ENCODE measurements around the gene CSTF2. TPM values are rescaled to one million over a fixed set of nuclear protein-coding genes. Genes with fewer than 3 reads are reported as not detected.

CSTF2 gene
- total RNA-seq, 1 donor from 2014 or later, result 9.3 TPM

DNA sequence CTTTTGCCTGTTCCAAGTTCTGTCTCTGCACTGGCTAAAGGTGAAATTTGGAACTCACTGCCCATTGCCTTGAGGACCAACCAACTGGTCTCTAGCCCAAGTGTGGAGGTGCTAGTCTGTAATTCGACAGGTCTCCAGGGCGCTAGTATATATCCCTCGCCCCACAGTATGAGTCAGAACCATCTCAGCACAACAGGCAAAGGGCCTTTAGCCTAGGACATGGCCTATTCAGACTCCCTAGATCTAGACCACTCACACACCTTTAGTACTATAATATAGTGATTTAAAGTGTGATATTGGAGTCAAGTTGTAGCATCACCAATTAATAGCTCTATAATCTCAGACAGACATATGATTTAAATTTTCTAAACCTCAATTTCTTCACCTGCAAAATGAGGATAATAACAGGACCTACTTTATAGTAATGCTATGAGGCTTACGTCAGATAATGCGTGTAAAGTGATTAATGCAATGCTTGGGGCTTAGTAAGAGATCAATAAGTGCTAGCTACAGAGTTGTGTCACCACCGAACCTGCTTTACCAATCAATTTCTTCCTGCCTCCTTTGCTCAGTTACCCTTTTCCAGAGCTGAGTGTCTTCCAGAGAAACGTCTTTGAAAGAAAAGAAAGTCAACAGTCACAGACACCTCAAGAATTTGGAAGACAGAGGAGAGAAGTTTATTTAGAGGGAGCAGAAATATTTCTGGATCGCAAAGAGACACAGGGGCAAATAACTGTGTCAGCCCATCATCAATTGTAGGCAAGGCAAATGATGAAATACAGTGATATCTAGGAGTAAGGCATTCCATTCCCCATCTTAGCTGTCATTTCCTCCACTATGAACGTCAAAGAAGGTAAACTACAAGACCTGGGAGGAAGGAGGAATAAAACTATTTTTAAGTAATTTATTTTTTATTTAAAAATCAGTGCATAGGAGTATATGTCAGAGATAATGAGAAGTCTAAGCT lies 51.7 kb downstream of the CSTF2 start:
- H3K27me3 ChIP-seq, result no peaks in the 10 kb centered on the region
- no peak for DNase-seq (ENCODE audit: extremely low spot score in 2 of 2)
- no peak overlapping the region for H3K4me3 ChIP-seq
- no peaks in the 10 kb centered on the region for H3K9me3 ChIP-seq
- H3K36me3 ChIP-seq, result no peaks in the 10 kb centered on the region
- H3K27ac ChIP-seq, result no peak overlapping the region
- TF ChIP-seq, protein P1, sequence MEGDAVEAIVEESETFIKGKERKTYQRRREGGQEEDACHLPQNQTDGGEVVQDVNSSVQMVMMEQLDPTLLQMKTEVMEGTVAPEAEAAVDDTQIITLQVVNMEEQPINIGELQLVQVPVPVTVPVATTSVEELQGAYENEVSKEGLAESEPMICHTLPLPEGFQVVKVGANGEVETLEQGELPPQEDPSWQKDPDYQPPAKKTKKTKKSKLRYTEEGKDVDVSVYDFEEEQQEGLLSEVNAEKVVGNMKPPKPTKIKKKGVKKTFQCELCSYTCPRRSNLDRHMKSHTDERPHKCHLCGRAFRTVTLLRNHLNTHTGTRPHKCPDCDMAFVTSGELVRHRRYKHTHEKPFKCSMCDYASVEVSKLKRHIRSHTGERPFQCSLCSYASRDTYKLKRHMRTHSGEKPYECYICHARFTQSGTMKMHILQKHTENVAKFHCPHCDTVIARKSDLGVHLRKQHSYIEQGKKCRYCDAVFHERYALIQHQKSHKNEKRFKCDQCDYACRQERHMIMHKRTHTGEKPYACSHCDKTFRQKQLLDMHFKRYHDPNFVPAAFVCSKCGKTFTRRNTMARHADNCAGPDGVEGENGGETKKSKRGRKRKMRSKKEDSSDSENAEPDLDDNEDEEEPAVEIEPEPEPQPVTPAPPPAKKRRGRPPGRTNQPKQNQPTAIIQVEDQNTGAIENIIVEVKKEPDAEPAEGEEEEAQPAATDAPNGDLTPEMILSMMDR (IDR thresholded peaks at IDR 0.05), result no peak
- TF ChIP-seq POLR2AphosphoS5 (IDR thresholded peaks at IDR 0.05; ENCODE audit: insufficient read depth in 1 of 2, low read depth in 1 of 2) (no peak), POLR2A (IDR thresholded peaks at IDR 0.05) (no peak)
- no peaks in the 10 kb centered on the region for H3K4me1 ChIP-seq
- intact Hi-C loops (cut with DNase I), result no loop called here

DNA sequence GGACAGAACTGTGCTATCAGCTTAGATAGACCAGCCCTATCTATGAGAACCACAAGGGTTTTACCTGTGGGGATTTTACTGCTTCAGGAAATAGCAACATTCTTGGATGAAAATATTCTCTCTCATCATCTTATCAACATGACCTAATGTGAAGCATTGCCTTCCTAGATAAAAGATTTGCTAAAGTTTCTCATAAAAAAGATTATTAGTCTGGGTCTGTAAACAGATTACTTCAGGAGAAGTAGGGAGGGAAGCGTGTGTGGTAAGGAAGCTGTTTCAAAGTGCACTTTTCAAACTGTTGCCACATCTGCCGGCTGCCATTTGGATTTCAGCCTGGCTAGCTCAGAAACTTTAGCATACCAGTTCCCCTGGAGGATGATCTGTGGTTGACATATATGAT lies 54.1 kb downstream of the CSTF2 start, which contains the start of gene NOX1:
TSS of gene NOX1 (minus strand) at position 35 of the 400 bp plus-strand sequence. CDS start 220 bp downstream, outside the sequence.
- Histone ChIP-seq H3K36me3 (no peaks in the 10 kb centered on the region), H3K9me3 (no peaks in the 10 kb centered on the region), H3K4me3 (no peak within 1 kb of the TSS), H3K4me1 (no peaks in the 10 kb centered on the region), H3K27me3 (no peaks in the 10 kb centered on the region), H3K27ac (no peak within 1 kb of the TSS)
- intact Hi-C loops (cut with DNase I), result no loop called here
- DNase-seq (ENCODE audit: extremely low spot score in 2 of 2), result no peak
- no peak for TF ChIP-seq POLR2A (IDR thresholded peaks at IDR 0.05)
- no peak for TF ChIP-seq POLR2AphosphoS5 (IDR thresholded peaks at IDR 0.05; ENCODE audit: insufficient read depth in 1 of 2, low read depth in 1 of 2)
- TF ChIP-seq, protein P1 (IDR thresholded peaks at IDR 0.05), result no peak

DNA sequence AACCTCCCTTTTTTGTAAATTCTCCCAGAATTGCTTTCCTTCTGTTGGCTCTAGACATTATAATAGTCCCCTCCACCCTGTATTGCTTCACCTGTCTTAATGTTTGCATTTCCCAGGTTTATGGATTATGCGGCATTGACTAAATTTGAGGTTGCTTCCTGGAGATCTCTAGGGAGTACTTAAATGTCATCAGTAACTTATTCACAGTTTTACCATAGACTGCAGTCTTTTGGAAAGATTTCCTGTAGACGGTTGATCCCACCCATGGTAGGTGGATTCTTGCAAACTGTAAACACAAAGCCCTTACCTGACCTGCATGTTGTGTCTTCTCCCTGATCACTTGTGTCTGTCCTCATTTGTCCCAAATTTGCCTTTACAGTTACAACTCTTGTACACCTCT lies 60.2 kb downstream of the CSTF2 start:
- DNase-seq (ENCODE audit: extremely low spot score in 2 of 2), result no peak

DNA sequence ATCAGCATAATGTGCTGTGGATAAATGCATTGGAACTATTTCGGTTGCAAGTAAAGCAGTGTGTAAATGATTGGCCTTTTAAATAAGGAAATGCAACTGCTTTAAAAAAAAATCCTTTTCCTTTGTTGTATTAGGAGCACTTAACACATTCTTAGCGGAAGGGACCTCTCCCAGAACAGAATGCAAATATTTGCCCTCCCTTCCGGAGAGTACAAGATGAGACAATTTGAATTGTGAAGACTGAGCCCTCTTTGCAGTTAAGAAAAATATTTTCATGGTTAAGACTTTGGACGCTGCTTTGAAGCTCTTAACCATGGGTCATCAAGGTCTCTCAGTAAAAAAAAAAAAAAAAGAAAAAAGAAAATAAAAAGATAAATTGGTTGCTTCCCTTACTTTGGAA lies 63.5 kb downstream of the CSTF2 start:
- H3K27me3 ChIP-seq, result no peaks in the 10 kb centered on the region
- intact Hi-C loops (cut with DNase I), result no loop called here
- no peak overlapping the region for H3K4me3 ChIP-seq
- no peaks in the 10 kb centered on the region for H3K36me3 ChIP-seq
- no peak overlapping the region for H3K27ac ChIP-seq
- H3K9me3 ChIP-seq, result no peaks in the 10 kb centered on the region
- no peak for TF ChIP-seq POLR2AphosphoS5 (IDR thresholded peaks at IDR 0.05; ENCODE audit: insufficient read depth in 1 of 2, low read depth in 1 of 2)
- TF ChIP-seq, protein P1 (IDR thresholded peaks at IDR 0.05), result no peak
- TF ChIP-seq POLR2A (IDR thresholded peaks at IDR 0.05), result no peak
- no peaks in the 10 kb centered on the region for H3K4me1 ChIP-seq
- DNase-seq (ENCODE audit: extremely low spot score in 2 of 2), result no peak

More for the DNA sequence above, 60.2 kb downstream of the CSTF2 start:
- intact Hi-C loops (cut with DNase I), result no loop called here
- H3K27me3 ChIP-seq, result no peaks in the 10 kb centered on the region
- no peak for TF ChIP-seq POLR2AphosphoS5 (IDR thresholded peaks at IDR 0.05; ENCODE audit: insufficient read depth in 1 of 2, low read depth in 1 of 2)
- TF ChIP-seq POLR2A (IDR thresholded peaks at IDR 0.05), result no peak
- TF ChIP-seq, protein P1 (IDR thresholded peaks at IDR 0.05), result no peak
- no peaks in the 10 kb centered on the region for H3K36me3 ChIP-seq
- no peak overlapping the region for H3K4me3 ChIP-seq
- no peaks in the 10 kb centered on the region for H3K9me3 ChIP-seq
- H3K4me1 ChIP-seq, result no peaks in the 10 kb centered on the region
- no peak overlapping the region for H3K27ac ChIP-seq

Small RNAs within 50 kb of the gene (small RNA-seq; reads per million reads assigned to genes)
- not detected for gene RF00411

Other genes starting within 250 kb of the CSTF2 start
- gene TNMD, start 235.5 kb upstream of the CSTF2 start, total RNA-seq, result not detected
- 19.6 TPM for gene TSPAN6, start 183.6 kb upstream of the CSTF2 start, total RNA-seq
- 50.6 TPM for gene SRPX2, start 176.2 kb upstream of the CSTF2 start, total RNA-seq
- 21.9 TPM for gene SYTL4, start 88.3 kb upstream of the CSTF2 start, total RNA-seq
- gene NOX1, start 54.0 kb downstream of the CSTF2 start, total RNA-seq, result not detected
- 0.74 TPM for gene XKRX, start 108.5 kb downstream of the CSTF2 start, total RNA-seq
- gene ARL13A, start 149.3 kb downstream of the CSTF2 start, total RNA-seq, result not detected
- gene TRMT2B, start 231.7 kb downstream of the CSTF2 start, total RNA-seq, result 10.3 TPM